CD4-positive, alpha-beta T cell (primary cell): ENCODE measurements around the gene DNAJC16. TPM values are rescaled to one million over a fixed set of nuclear protein-coding genes. Genes with fewer than 3 reads are reported as not detected.

Source experiments
- ATAC-seq: fragments of 200-7000 bp; cut with Tn5 transposase; one replicate; pipeline ENCODE4 v1.10.0; 2022; ENCODE audit warnings: mild to moderate bottlenecking; ENCODE audit not compliant: poor library complexity
- CTCF ChIA-PET: fragments of 350-600 bp; sonication (Branson Sonifier 250); formaldehyde crosslinking; loops from one replicate; lab custom pipeline; 2021; ENCODE audit warnings: antibody characterized with exemption, inconsistent platforms; lab: Charles Lee
- POLR2A ChIA-PET: fragments of 350-600 bp; sonication (Branson Sonifier 250); formaldehyde crosslinking; loops from one replicate; lab custom pipeline; 2021; ENCODE audit warnings: antibody characterized with exemption, inconsistent platforms; lab: Charles Lee
- DNase-seq, 14 experiments: peaks; one replicate each; pipeline ENCODE4 v3.0.0-alpha.2; 2013 to 2020; ENCODE audit warnings: mixed read lengths in 2 of 14
- H3K27ac ChIP-seq, 2 donors: one replicate each; pipeline versions ENCODE4 v1.5.1 to v1.7.0; 2013; ENCODE audit warnings: low read length in 2 of 2, low read depth in 1 of 2, mild to moderate bottlenecking in 1 of 2
- H3K27me3 ChIP-seq, 2 experiments: 1 replicate in 1 of 2; 2 replicates in 1 of 2; pipeline versions ENCODE4 v1.6.1 to v1.7.0; 2013; ENCODE audit warnings: low read length in 2 of 2, control low read depth in 1 of 2, mild to moderate bottlenecking in 1 of 2, moderate library complexity in 1 of 2; ENCODE audit not compliant: insufficient read depth in 2 of 2, control insufficient read depth in 1 of 2
- H3K36me3 ChIP-seq: one replicate; pipeline ENCODE4 v1.6.1; 2013; ENCODE audit warnings: low read length, control low read depth; ENCODE audit not compliant: insufficient read depth
- H3K4me1 ChIP-seq: one replicate; pipeline ENCODE4 v1.6.1; 2013; ENCODE audit warnings: low read length, control low read depth; ENCODE audit not compliant: insufficient read depth
- H3K4me3 ChIP-seq: one replicate; pipeline ENCODE4 v1.5.1; 2013; ENCODE audit warnings: mild to moderate bottlenecking, low read length, moderate library complexity
- H3K9me3 ChIP-seq, 2 experiments: 1 replicate in 1 of 2; 2 replicates in 1 of 2; pipeline versions ENCODE4 v1.6.1 to v1.7.0; 2013; ENCODE audit warnings: low read length in 2 of 2, mild to moderate bottlenecking in 2 of 2, control low read depth in 1 of 2, moderate library complexity in 1 of 2; ENCODE audit not compliant: control insufficient read depth in 1 of 2, insufficient read depth in 1 of 2
- H3K27ac Mint-ChIP-seq: one replicate; pipeline ENCODE4 v1.8.0; 2020; ENCODE audit warnings: mixed read lengths
- H3K27me3 Mint-ChIP-seq: one replicate; pipeline ENCODE4 v1.8.0; 2021; ENCODE audit warnings: mixed read lengths
- H3K36me3 Mint-ChIP-seq: one replicate; pipeline ENCODE4 v1.8.0; 2021; ENCODE audit warnings: low read depth, mixed read lengths
- H3K4me1 Mint-ChIP-seq: one replicate; pipeline ENCODE4 v1.8.0; 2021; ENCODE audit warnings: low read depth, mixed read lengths
- H3K4me3 Mint-ChIP-seq: one replicate; pipeline ENCODE4 v1.8.0; 2020; ENCODE audit warnings: mild to moderate bottlenecking, mixed read lengths
- H3K9me3 Mint-ChIP-seq: one replicate; pipeline ENCODE4 v1.8.0; 2020; ENCODE audit warnings: mixed read lengths
- intact Hi-C, 2 experiments: fragments of 100-400 bp; cut with DNase I in 1 of 2; cut with micrococcal nuclease in 1 of 2; formaldehyde crosslinking; loops; one replicate each; pipeline versions ENCODE4 v1.15.1 to v1.9.0; 2023 to 2025; cut with DNase I, micrococcal nuclease
- total RNA-seq, 174 experiments: library from RNA in 2 of 174; stranded (reverse) in 2 of 174; gene quantifications; one replicate each; pipeline ENCODE4 v1.2.3 and lab custom pipeline; 2021 to 2026
- TF ChIP-seq, protein P1 (sequence below): fragments of 200-600 bp; IDR thresholded peaks from one replicate; pipeline ENCODE4 v1.8.0; 2022; ENCODE audit warnings: antibody characterized with exemption, mild to moderate bottlenecking

The DNAJC16 gene
- total RNA-seq, 2 experiments from 2014 or later, result 8.2 to 10.4 TPM

DNA sequence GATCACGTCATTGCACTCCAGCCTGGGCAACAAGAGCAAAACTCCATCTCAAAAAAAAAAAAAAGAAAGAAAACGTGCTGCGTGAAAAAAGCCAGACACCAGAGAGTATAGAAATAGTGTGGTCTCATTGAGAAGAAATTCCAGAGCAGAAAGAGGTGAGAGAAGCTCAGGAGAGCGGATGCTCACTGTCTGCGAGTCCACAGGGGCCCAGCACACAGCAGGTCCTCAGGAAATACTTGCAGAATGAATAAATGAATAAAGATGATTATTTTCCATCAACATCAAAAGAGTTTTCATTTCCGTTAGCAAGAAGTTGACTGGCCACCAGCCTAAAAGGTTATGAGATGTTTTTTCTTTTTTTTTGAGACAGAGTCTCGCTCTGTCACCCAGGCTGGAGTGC, 17.1 kb upstream of the DNAJC16 start:
- H3K27me3 ChIP-seq, result no peaks in the 10 kb centered on the region
- ATAC-seq (no peak), DNase-seq (no peak)
- peaks cover 51% of the 10 kb centered on the region for H3K36me3 Mint-ChIP-seq
- H3K27ac Mint-ChIP-seq, result no peak overlapping the region
- intact Hi-C loops, result no loop called here
- H3K4me1 Mint-ChIP-seq, result peaks cover 17% of the 10 kb centered on the region
- TF ChIP-seq, protein P1, sequence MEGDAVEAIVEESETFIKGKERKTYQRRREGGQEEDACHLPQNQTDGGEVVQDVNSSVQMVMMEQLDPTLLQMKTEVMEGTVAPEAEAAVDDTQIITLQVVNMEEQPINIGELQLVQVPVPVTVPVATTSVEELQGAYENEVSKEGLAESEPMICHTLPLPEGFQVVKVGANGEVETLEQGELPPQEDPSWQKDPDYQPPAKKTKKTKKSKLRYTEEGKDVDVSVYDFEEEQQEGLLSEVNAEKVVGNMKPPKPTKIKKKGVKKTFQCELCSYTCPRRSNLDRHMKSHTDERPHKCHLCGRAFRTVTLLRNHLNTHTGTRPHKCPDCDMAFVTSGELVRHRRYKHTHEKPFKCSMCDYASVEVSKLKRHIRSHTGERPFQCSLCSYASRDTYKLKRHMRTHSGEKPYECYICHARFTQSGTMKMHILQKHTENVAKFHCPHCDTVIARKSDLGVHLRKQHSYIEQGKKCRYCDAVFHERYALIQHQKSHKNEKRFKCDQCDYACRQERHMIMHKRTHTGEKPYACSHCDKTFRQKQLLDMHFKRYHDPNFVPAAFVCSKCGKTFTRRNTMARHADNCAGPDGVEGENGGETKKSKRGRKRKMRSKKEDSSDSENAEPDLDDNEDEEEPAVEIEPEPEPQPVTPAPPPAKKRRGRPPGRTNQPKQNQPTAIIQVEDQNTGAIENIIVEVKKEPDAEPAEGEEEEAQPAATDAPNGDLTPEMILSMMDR, result no peak
- peaks cover under 1% of the 10 kb centered on the region for H3K4me1 ChIP-seq
- H3K27me3 Mint-ChIP-seq, result no peaks in the 10 kb centered on the region
- CTCF ChIA-PET, result no interaction called here
- POLR2A ChIA-PET, result no interaction called here
- peaks cover 36% of the 10 kb centered on the region for H3K36me3 ChIP-seq
- H3K4me3 Mint-ChIP-seq, result no peak overlapping the region
- no peak overlapping the region for H3K4me3 ChIP-seq
- no peaks in the 10 kb centered on the region for H3K9me3 ChIP-seq
- H3K9me3 Mint-ChIP-seq, result no peaks in the 10 kb centered on the region
- H3K27ac ChIP-seq, result no peak overlapping the region

DNA sequence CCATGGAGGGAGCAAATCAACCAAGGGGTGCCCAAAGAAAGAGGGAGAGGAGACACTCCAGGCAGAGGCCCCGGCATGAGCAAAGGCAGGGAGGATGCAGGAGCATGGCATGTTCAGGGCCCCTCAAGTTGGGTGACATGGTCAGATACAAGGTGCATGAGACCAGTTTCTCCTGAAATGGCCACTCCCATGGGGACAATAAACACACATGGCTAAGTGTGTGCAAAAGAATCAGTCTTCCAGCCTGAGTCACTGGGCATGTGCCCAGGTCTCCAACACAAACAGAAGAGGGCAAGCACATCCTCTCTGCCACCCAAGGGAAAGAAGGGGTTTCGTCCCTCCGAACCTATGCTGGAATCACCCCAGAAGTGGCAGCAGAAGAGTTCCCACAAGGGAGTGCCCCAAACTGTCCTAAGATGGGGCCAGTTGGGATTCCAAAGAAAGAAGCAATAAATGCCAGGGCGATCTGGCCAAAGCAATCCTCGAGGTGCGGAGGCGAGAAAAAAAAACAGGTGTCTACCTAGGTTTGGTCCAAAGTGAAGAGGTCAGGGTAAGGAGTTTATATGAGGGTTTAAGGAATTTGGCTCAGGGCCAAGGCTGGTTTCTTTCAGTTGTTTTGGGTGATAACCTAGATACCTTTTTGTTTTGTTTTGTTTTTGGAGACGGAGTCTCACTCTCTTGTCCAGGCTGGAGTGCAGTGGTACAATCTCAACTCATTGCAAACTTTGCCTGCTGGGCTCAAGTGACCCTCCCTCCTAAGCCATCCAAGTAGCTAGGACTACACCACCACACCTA, 15.8 kb upstream of the DNAJC16 start:
- no peak overlapping the region for H3K4me3 ChIP-seq
- peaks cover 12% of the 10 kb centered on the region for H3K4me1 ChIP-seq
- Mint-ChIP-seq H3K27me3 (no peaks in the 10 kb centered on the region), H3K36me3 (peaks cover 53% of the 10 kb centered on the region), H3K27ac (no peak overlapping the region), H3K9me3 (no peaks in the 10 kb centered on the region), H3K4me1 (peaks cover 24% of the 10 kb centered on the region), H3K4me3 (no peak overlapping the region)
- H3K27me3 ChIP-seq, result no peaks in the 10 kb centered on the region
- ATAC-seq (no peak), DNase-seq (no peak)
- no peak overlapping the region for H3K27ac ChIP-seq
- H3K36me3 ChIP-seq, result peaks cover 25% of the 10 kb centered on the region
- TF ChIP-seq, protein P1, result no peak
- intact Hi-C loops, result no loop called here
- H3K9me3 ChIP-seq, result no peaks in the 10 kb centered on the region
- POLR2A ChIA-PET, result no interaction called here
- CTCF ChIA-PET, result no interaction called here

DNA sequence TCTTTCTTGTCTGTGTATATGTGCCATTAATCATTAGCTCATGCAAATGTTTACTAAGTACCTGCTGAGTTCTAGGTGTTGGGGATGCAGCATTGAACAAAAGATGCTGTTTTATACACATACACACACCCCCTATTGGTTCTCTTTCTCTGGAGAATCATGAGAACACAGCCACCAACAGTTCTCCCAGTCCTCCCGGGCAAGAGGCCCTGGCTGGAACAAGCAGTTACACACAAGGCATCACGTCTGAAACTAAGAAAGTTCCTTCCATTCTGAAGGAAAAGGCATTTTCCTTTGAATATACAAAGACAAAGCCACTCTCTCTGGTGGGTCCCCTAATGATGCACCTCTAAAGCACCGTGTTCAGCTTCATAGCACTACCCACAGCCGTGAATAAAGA, 13.5 kb upstream of the DNAJC16 start:
- H3K9me3 Mint-ChIP-seq, result no peaks in the 10 kb centered on the region
- Histone ChIP-seq H3K4me1 (peaks cover 12% of the 10 kb centered on the region), H3K27me3 (no peaks in the 10 kb centered on the region), H3K9me3 (no peaks in the 10 kb centered on the region), H3K27ac (no peak overlapping the region), H3K36me3 (peaks cover 33% of the 10 kb centered on the region), H3K4me3 (no peak overlapping the region)
- intact Hi-C loops, result no loop called here
- ChIA-PET CTCF (interaction anchor here (1.6 kb wide), 1 partner anchor 12 kb away, joined by 3 read pairs; no protein-coding TSS in a partner anchor), POLR2A (no interaction called here)
- peaks cover 65% of the 10 kb centered on the region for H3K36me3 Mint-ChIP-seq
- DNase-seq, result no peak
- no peak overlapping the region for H3K4me3 Mint-ChIP-seq
- no peak for ATAC-seq
- no peak overlapping the region for H3K27ac Mint-ChIP-seq
- H3K4me1 Mint-ChIP-seq, result peaks cover 28% of the 10 kb centered on the region
- TF ChIP-seq, protein P1, result no peak
- no peaks in the 10 kb centered on the region for H3K27me3 Mint-ChIP-seq
